GM06990 (cell line): Measurements from ENCODE around the gene ELN.

ENCODE experiments used
- DNase-seq: peaks from one replicate; pipeline ENCODE4 v3.0.0-alpha.2; 2011; ENCODE audit not compliant: insufficient read length; ENCODE audit errors: extremely low read depth
- H3K27me3 ChIP-seq: replicated peaks from 2 replicates; pipeline ENCODE4 v1.6.0; 2011; ENCODE audit warnings: low read length; ENCODE audit not compliant: control insufficient read depth, insufficient read depth
- H3K36me3 ChIP-seq: 2 replicates; pipeline ENCODE4 v1.5.1; 2011; ENCODE audit warnings: low read length; ENCODE audit not compliant: control insufficient read depth, insufficient read depth
- H3K4me3 ChIP-seq: replicated peaks from 2 replicates; pipeline ENCODE4 v1.5.1; 2011; ENCODE audit warnings: low read depth, mild to moderate bottlenecking, control low read depth, low read length
- TF ChIP-seq, protein P1 (sequence below): IDR thresholded peaks from 2 replicates; pipeline ENCODE4 v1.5.1; 2011; ENCODE audit warnings: low read length, control low read depth, mild to moderate bottlenecking, inconsistent platforms; ENCODE audit not compliant: insufficient read depth, poor library complexity, severe bottlenecking

Gene ELN

DNA sequence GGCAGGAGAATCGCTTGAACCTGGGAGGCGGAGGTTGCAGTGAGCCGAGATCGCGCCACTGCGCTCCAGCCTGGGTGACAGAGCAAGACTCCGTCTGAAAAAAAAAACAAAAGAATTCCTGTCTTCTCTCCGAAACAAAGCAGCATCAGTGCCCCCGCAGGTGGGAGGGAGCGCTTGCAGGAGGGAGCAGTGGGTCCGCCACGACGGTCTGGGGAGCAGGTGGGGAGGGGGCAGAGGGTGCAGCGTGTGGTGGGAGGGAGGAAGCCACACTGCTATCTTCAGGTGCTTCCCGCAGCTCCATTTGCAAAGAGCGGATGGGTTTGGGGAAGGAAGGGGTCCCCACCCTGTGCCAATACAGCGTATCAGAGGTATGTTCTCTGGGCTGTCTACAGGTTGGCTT lies 87.4 kb downstream of the ELN start:
- TF ChIP-seq, protein P1, sequence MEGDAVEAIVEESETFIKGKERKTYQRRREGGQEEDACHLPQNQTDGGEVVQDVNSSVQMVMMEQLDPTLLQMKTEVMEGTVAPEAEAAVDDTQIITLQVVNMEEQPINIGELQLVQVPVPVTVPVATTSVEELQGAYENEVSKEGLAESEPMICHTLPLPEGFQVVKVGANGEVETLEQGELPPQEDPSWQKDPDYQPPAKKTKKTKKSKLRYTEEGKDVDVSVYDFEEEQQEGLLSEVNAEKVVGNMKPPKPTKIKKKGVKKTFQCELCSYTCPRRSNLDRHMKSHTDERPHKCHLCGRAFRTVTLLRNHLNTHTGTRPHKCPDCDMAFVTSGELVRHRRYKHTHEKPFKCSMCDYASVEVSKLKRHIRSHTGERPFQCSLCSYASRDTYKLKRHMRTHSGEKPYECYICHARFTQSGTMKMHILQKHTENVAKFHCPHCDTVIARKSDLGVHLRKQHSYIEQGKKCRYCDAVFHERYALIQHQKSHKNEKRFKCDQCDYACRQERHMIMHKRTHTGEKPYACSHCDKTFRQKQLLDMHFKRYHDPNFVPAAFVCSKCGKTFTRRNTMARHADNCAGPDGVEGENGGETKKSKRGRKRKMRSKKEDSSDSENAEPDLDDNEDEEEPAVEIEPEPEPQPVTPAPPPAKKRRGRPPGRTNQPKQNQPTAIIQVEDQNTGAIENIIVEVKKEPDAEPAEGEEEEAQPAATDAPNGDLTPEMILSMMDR: no peak
- no peak overlapping the region for H3K4me3 ChIP-seq
- peaks cover 27% of the 10 kb centered on the region for H3K36me3 ChIP-seq
- no peaks in the 10 kb centered on the region for H3K27me3 ChIP-seq
- no peak for DNase-seq

DNA sequence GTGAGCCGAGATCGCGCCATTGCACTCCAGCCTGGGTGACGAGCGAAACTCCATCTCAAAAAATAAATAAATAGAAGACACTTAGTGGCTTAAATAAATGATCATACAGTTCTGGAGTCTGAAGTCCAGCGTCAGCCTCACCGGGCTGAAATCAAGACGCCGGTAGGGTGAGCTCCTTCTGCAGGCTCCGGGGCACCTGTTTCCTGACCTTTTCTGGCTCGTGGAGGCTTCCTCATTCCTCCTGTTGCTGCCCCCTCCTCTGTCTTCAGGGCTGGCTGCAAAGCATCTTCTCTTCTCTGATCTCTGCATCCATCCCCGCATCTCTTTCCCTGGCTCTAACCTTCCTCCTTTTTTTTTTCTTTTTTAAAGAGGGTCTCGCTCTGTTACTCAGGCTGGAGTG lies 88.4 kb downstream of the ELN start:
- TF ChIP-seq, protein P1: no peak
- Histone ChIP-seq H3K36me3 (peaks cover 34% of the 10 kb centered on the region), H3K27me3 (no peaks in the 10 kb centered on the region), H3K4me3 (no peak overlapping the region)
- no peak for DNase-seq
